Kidney epithelial cell (primary cell): ENCODE measurements around the gene GRM4. TPM values are rescaled to one million over a fixed set of nuclear protein-coding genes. Genes with fewer than 3 reads are reported as not detected.

Experiments
- DNase-seq: peaks from one replicate; pipeline ENCODE4 v3.0.0-alpha.2; 2010; ENCODE audit warnings: low read depth
- H3K27me3 ChIP-seq: 2 replicates; pipeline ENCODE4 v1.6.0; 2011; ENCODE audit warnings: low read length; ENCODE audit not compliant: control insufficient read depth, insufficient read depth
- H3K36me3 ChIP-seq: 2 replicates; pipeline ENCODE4 v1.5.1; 2011; ENCODE audit warnings: low read length; ENCODE audit not compliant: control insufficient read depth, insufficient read depth
- H3K4me3 ChIP-seq: 2 replicates; pipeline ENCODE4 v1.5.1; 2011; ENCODE audit warnings: low read depth, mild to moderate bottlenecking, control low read depth, low read length
- CTCF ChIP-seq: IDR thresholded peaks from 2 replicates; pipeline ENCODE4 v1.5.1; 2011; ENCODE audit warnings: mild to moderate bottlenecking, moderate library complexity, low read length, control low read depth, inconsistent platforms; ENCODE audit not compliant: insufficient read depth, poor library complexity, severe bottlenecking
- total RNA-seq: library from RNA; depleted of rRNA; stranded (reverse); fragments of >200 nt; gene quantifications from 2 replicates; pipeline ENCODE4 v1.2.3, GENCODE V29; 2015

The GRM4 gene
- total RNA-seq, 1 donor from 2014 or later = not detected

- no peak for DNase-seq
- TF ChIP-seq CTCF = no peak
- Histone ChIP-seq H3K36me3 (no peaks in the 10 kb centered on the region), H3K4me3 (no peak overlapping the region), H3K27me3 (peaks cover 16% of the 10 kb centered on the region)
These were observed 114.9 kb downstream of the GRM4 start for GRCh38 chr6:34030831-34031624.

GRCh38 chr6:34029489-34030280, 116.2 kb downstream of the GRM4 start:
- DNase-seq = no peak
- Histone ChIP-seq H3K36me3 (no peaks in the 10 kb centered on the region), H3K27me3 (peaks cover 19% of the 10 kb centered on the region), H3K4me3 (no peak overlapping the region)
- no peak for TF ChIP-seq CTCF

- Histone ChIP-seq H3K36me3 (no peaks in the 10 kb centered on the region), H3K27me3 (peaks cover 20% of the 10 kb centered on the region), H3K4me3 (no peak overlapping the region)
- no peak for TF ChIP-seq CTCF
- no peak for DNase-seq
These were observed 117.1 kb downstream of the GRM4 start for GRCh38 chr6:34028691-34029360.

- peaks cover 21% of the 10 kb centered on the region for H3K27me3 ChIP-seq
- H3K36me3 ChIP-seq = no peaks in the 10 kb centered on the region
- H3K4me3 ChIP-seq = no peak overlapping the region
- DNase-seq = no peak
- TF ChIP-seq CTCF = no peak
These were observed 117.9 kb downstream of the GRM4 start for GRCh38 chr6:34027939-34028441.

GRCh38 chr6:34027445-34027936, 118.4 kb downstream of the GRM4 start:
- TF ChIP-seq CTCF = peak; percentile 78
- no peak overlapping the region for H3K4me3 ChIP-seq
- no peaks in the 10 kb centered on the region for H3K36me3 ChIP-seq
- DNase-seq = no peak
- H3K27me3 ChIP-seq = peaks cover 21% of the 10 kb centered on the region
